Measurements from ENCODE around the gene ANKS1A.

The ANKS1A gene

GRCh38 chr6:35085359-35086281 lies 196.6 kb downstream of the ANKS1A start:
- Histone ChIP-seq H3K27me3 (ENCODE audit: control insufficient read depth, low read length) (no peaks in the 10 kb centered on the region), H3K9me2 (replicated peaks; ENCODE audit: control insufficient read depth, low read length) (no peaks in the 10 kb centered on the region), H3K9me3 (ENCODE audit: control insufficient read depth, insufficient read depth, low read length) (no peaks in the 10 kb centered on the region), H4K20me1 (ENCODE audit: control insufficient read depth, insufficient read depth, low read depth, low read length) (no peaks in the 10 kb centered on the region), H3K36me3 (ENCODE audit: control insufficient read depth, low read length) (no peaks in the 10 kb centered on the region), H3K4me1 (ENCODE audit: control insufficient read depth, low read length) (no peaks in the 10 kb centered on the region), H3K79me2 (ENCODE audit: control insufficient read depth, low read length) (no peaks in the 10 kb centered on the region), H3K4me2 (ENCODE audit: low read length) (no peak overlapping the region), H3K4me3 (ENCODE audit: low read length) (no peak overlapping the region), H3K27ac (ENCODE audit: low read depth, low read length) (no peak overlapping the region), H3F3A (ENCODE audit: control insufficient read depth, insufficient read depth) (no peaks in the 10 kb centered on the region)
- TF ChIP-seq CTCF (IDR thresholded peaks at IDR 0.05; ENCODE audit: low read depth, low read length, poor library complexity, severe bottlenecking): no peak
- no peak for TF ChIP-seq EZH2phosphoT487 (IDR thresholded peaks at IDR 0.05; ENCODE audit: borderline replicate concordance, low read length)

- Histone ChIP-seq H4K20me1 (ENCODE audit: control insufficient read depth, insufficient read depth, low read depth, low read length) (no peaks in the 10 kb centered on the region), H3K36me3 (ENCODE audit: control insufficient read depth, low read length) (no peaks in the 10 kb centered on the region), H3K4me1 (ENCODE audit: control insufficient read depth, low read length) (no peaks in the 10 kb centered on the region)
Observed at GRCh38 chr6:35086282-35086632, 197.2 kb downstream of the ANKS1A start.

GRCh38 chr6:35086636-35087360 lies 197.7 kb downstream of the ANKS1A start:
- Histone ChIP-seq H3K4me2 (ENCODE audit: low read length) (no peak overlapping the region), H3K79me2 (ENCODE audit: control insufficient read depth, low read length) (no peaks in the 10 kb centered on the region), H3K9me2 (replicated peaks; ENCODE audit: control insufficient read depth, low read length) (no peaks in the 10 kb centered on the region), H4K20me1 (ENCODE audit: control insufficient read depth, insufficient read depth, low read depth, low read length) (no peaks in the 10 kb centered on the region), H3K27me3 (ENCODE audit: control insufficient read depth, low read length) (no peaks in the 10 kb centered on the region), H3K4me1 (ENCODE audit: control insufficient read depth, low read length) (no peaks in the 10 kb centered on the region), H3K9me3 (ENCODE audit: control insufficient read depth, insufficient read depth, low read length) (no peaks in the 10 kb centered on the region), H3K27ac (ENCODE audit: low read depth, low read length) (no peak overlapping the region), H3F3A (ENCODE audit: control insufficient read depth, insufficient read depth) (no peaks in the 10 kb centered on the region), H3K4me3 (ENCODE audit: low read length) (no peak overlapping the region), H3K36me3 (ENCODE audit: control insufficient read depth, low read length) (no peaks in the 10 kb centered on the region)
- TF ChIP-seq CTCF (IDR thresholded peaks at IDR 0.05; ENCODE audit: low read depth, low read length, poor library complexity, severe bottlenecking): no peak
- TF ChIP-seq EZH2phosphoT487 (IDR thresholded peaks at IDR 0.05; ENCODE audit: borderline replicate concordance, low read length): no peak

More at GRCh38 chr6:35086282-35086632, 197.2 kb downstream of the ANKS1A start:
- Histone ChIP-seq H3F3A (ENCODE audit: control insufficient read depth, insufficient read depth) (no peaks in the 10 kb centered on the region), H3K27ac (ENCODE audit: low read depth, low read length) (no peak overlapping the region), H3K4me3 (ENCODE audit: low read length) (no peak overlapping the region), H3K4me2 (ENCODE audit: low read length) (no peak overlapping the region), H3K9me3 (ENCODE audit: control insufficient read depth, insufficient read depth, low read length) (no peaks in the 10 kb centered on the region), H3K27me3 (ENCODE audit: control insufficient read depth, low read length) (no peaks in the 10 kb centered on the region), H3K9me2 (replicated peaks; ENCODE audit: control insufficient read depth, low read length) (no peaks in the 10 kb centered on the region), H3K79me2 (ENCODE audit: control insufficient read depth, low read length) (no peaks in the 10 kb centered on the region)
- no peak for TF ChIP-seq CTCF (IDR thresholded peaks at IDR 0.05; ENCODE audit: low read depth, low read length, poor library complexity, severe bottlenecking)
- no peak for TF ChIP-seq EZH2phosphoT487 (IDR thresholded peaks at IDR 0.05; ENCODE audit: borderline replicate concordance, low read length)
